ENCODE measurements around the gene TANC1.

TANC1 gene

GRCh38 chr2:159232456-159233170 lies 264.2 kb downstream of the TANC1 start:
- DNase-seq = no peak

- no peak for DNase-seq
Observed at GRCh38 chr2:159234868-159235267, 266.4 kb downstream of the TANC1 start.

GRCh38 chr2:159243529-159243928 lies 275.1 kb downstream of the TANC1 start:
- no peak for DNase-seq

- no peak for DNase-seq
Observed at GRCh38 chr2:159246325-159246988, 278.0 kb downstream of the TANC1 start.

- no peak for DNase-seq
Observed at GRCh38 chr2:159249990-159250715, 281.7 kb downstream of the TANC1 start.

- DNase-seq = no peak
Observed at GRCh38 chr2:159251296-159252173, 283.1 kb downstream of the TANC1 start.

DNA sequence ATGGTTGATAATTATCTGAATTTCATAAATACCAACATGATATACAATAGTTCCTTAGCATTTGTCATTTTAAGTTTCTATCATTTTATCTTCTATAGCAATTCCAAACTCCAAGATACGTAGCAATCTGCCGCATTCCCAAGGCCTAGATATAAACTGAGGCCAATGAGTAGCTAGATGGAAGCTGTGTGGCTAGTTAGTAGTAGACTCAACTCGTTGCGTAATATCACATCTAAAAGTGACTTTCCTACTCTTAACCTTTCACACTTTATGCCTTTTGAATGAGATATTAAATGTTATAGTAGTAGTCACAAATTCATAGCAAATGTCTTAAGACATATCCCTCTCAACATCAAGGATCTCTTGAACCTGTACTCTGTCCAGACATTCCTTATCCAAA lies 284.5 kb downstream of the TANC1 start:
- DNase-seq = no peak

DNA sequence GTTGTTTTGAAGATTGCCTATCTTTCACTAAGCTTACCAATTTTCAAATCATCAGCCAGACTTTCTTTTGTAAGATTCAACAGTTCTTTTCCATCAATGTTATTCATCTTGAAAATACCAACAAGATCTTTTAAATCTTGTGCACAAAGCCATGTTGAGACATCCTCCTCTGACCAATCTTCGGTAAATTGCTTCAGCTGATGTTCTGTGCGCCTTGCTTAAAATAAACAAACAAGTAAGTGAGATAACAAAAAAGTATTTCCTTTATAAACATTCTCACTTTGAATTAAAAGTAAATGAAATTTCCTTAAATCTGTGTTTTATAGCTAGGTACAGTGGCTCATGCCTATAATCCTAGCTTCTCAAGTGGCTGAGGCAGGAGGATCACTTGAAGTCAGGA lies 287.7 kb downstream of the TANC1 start:
- no peak for DNase-seq

GRCh38 chr2:159262226-159262625 lies 293.8 kb downstream of the TANC1 start:
- DNase-seq = no peak

DNA sequence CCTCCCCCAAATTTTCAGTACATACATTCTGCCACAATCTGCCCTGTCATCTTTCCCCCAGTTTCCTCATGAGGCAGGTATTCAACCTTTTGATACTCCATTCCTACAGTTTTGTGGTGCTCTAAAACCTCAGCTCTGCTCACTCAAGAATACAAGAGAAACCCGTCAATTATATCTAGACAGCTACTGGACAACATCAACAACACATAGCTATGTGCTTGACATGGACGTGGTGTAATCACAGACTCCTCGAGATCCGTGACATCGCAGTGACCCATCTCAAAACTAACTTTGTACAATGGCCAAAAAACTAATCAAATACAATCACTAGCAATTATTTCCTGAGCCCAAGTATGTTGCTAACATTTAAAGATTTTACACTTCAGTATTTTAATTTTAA lies 294.5 kb downstream of the TANC1 start:
- DNase-seq = no peak

DNA sequence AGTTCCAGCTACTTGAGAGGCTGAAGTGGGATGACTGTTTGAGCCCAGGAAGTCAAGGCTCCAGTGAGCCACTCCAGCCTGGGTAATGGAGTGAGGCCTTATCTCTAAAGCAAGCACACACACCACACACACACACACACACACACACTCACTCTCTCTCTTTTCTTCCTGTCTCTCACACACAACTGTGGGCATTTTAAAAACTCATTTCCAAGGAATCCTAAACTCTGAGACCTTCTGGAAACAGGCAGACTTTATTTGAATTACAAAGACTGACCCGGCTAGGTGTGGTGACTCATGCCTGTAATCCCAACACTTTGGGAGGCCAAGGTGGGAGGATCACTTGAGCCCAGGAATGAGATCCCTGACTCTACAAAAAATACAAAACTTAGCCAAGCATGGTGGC lies 296.7 kb downstream of the TANC1 start:
- DNase-seq = no peak

DNA sequence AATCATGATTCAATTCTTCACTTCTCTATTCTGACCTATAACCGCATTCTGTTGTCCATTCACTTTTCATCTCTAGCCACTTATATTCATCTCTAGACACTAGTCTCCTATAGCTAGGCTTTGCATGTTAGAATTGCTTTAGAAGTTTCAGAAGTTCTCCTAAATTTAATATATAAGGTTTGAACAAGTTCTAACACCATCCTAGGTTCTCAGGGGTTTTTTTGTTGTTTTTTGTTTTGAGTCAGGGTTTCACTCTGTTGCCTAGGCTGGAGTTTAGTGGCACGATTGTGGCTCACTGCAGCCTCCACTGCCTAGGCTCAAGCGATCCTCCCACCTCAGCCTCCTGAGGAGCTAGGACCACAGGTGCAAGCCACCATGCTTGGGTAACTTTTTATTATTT lies 298.1 kb downstream of the TANC1 start:
- no peak for DNase-seq

DNA sequence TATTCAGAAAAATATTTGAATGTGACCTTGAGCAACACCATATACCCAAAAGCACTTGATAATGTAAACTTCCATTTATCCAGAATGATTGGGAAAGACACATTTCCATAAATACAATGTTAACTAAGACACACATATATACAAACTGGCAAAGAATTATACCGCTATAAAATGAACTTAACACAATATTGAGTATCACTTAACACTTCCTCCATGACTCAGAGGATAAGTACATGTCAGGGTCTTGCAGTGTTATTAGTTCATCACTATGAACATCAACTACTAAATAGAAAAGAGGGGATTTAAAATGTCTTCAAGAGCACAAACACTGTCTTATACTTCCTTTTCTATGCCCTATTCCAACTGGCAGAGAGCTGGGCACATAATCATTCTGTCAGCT lies 299.5 kb downstream of the TANC1 start:
- DNase-seq = no peak

DNA sequence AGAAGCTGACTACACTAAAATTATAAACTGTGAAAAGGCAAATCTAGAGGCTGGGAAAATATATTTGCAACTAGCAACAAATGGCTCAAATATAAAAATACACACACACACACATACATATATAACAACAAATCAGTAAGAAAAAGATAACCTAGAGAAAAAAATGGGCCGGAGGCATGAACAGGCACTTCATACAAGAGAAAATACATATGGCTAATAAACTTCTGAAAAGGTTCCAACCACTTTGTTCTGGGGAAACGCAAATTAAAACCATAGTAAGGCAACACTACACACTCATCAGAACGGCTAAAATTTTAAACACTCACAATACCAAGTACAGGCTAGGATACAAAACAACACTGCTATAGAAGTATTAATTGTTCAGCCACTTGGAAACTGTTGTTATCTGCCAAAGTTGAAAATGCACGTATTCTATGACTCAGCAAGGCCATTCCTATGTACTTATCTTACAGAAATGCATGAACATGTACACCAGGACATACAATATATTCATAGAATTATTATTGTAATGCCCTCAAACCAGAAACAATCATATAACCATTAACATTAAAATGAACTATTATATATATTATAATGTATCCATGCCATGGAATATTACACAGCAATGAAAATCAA lies 302.4 kb downstream of the TANC1 start:
- DNase-seq = no peak

DNA sequence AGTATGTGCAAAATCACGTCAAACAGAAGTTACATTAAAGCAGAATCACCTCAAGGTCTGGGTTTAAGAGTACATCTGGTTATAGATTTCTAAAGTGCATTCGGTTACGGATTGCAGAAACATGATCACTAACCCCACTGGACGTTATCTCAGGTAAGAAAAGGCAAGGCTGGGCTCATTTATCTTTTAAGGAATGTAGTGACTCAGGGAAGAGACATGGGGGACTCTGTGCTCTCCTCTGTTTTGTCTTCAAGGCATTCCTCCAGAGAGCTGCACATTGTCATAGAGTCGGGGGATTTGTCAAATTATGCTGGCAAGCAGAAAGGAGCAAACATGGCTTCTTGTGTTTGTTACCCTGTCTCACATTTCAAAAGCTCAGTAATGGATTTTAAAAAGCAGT lies 303.7 kb downstream of the TANC1 start:
- DNase-seq = no peak

GRCh38 chr2:159275111-159275510 lies 306.7 kb downstream of the TANC1 start:
- no peak for DNase-seq

- no peak for DNase-seq
Observed at GRCh38 chr2:159279700-159280099, 311.3 kb downstream of the TANC1 start.

DNA sequence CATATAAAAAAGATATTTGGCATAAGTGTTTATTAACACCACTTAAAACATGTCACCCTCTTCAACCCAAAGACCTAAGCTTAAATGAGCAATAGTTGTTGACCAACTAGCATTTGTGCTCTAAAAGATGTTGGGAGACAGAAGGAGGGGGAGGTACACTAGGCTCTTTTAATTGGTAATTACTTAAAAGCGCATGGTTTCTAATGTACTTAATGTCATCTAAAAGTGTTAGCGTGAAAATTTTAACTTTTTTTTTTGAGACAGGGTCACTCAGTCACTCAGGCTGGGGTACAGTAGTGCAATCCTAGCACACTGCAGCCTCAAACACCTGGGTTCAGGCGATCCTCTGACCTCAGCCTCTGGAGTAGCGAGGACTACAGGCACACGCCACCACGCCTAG lies 312.6 kb downstream of the TANC1 start:
- DNase-seq = no peak

All from eye (tissue), 1 donor.